Neural progenitor cell (in vitro differentiated cells): ENCODE data around the gene YEATS2. TPM values are rescaled to one million over a fixed set of nuclear protein-coding genes. Genes with fewer than 3 reads are reported as not detected.

Source experiments
- DNase-seq: peaks from one replicate; pipeline ENCODE4 v3.0.0-alpha.2; 2016; ENCODE audit warnings: low spot score
- H2AFZ ChIP-seq: fragments of 200-600 bp; sonication (generic); replicated peaks from 2 replicates; pipeline ENCODE4 v1.6.1; 2016; ENCODE audit warnings: antibody characterized with exemption
- H3F3A ChIP-seq: fragments of 200-600 bp; sonication (generic); 2 replicates; pipeline ENCODE4 v1.6.1; 2016; ENCODE audit warnings: antibody characterized with exemption, low read depth
- H3K27ac ChIP-seq: fragments of 200-600 bp; sonication (generic); 2 replicates; pipeline ENCODE4 v1.5.1; 2016; ENCODE audit warnings: mild to moderate bottlenecking
- H3K27me3 ChIP-seq: fragments of 200-600 bp; sonication (generic); 2 replicates; pipeline ENCODE4 v1.6.1; 2016; ENCODE audit warnings: mild to moderate bottlenecking, moderate library complexity
- H3K36me3 ChIP-seq: fragments of 200-600 bp; sonication (generic); 2 replicates; pipeline ENCODE4 v1.5.1; 2016
- H3K4me1 ChIP-seq: fragments of 200-600 bp; sonication (generic); 2 replicates; pipeline ENCODE4 v1.6.1; 2016; ENCODE audit warnings: mixed run types
- H3K4me2 ChIP-seq: fragments of 200-600 bp; sonication (generic); 2 replicates; pipeline ENCODE4 v1.6.1; 2016
- H3K4me3 ChIP-seq: fragments of 200-600 bp; sonication (generic); 2 replicates; pipeline ENCODE4 v1.5.1; 2016
- H3K79me2 ChIP-seq: fragments of 200-600 bp; sonication (generic); 2 replicates; pipeline ENCODE4 v1.6.1; 2016; ENCODE audit warnings: low read depth
- H3K9ac ChIP-seq: fragments of 200-600 bp; sonication (generic); 2 replicates; pipeline ENCODE4 v1.6.1; 2016
- H3K9me3 ChIP-seq: fragments of 200-600 bp; sonication (generic); 2 replicates; pipeline ENCODE4 v1.5.1; 2016; ENCODE audit warnings: low read depth
- H4K20me1 ChIP-seq: fragments of 200-600 bp; sonication (generic); 2 replicates; pipeline ENCODE4 v1.6.1; 2016; ENCODE audit warnings: low read depth
- H3K27ac Mint-ChIP-seq: 3 replicates; pipeline ENCODE4 v1.8.0; 2021; ENCODE audit warnings: mixed read lengths
- H3K27me3 Mint-ChIP-seq: 2 replicates; pipeline ENCODE4 v1.8.0; 2022; ENCODE audit warnings: low read depth, mild to moderate bottlenecking, inconsistent platforms, moderate library complexity, mixed read lengths; ENCODE audit not compliant: insufficient read depth
- H3K36me3 Mint-ChIP-seq: 3 replicates; pipeline ENCODE4 v1.8.0; 2021; ENCODE audit warnings: mixed read lengths
- H3K4me1 Mint-ChIP-seq: 3 replicates; pipeline ENCODE4 v1.8.0; 2021; ENCODE audit warnings: mixed read lengths
- H3K4me3 Mint-ChIP-seq: 3 replicates; pipeline ENCODE4 v1.8.0; 2021; ENCODE audit warnings: mild to moderate bottlenecking, moderate library complexity, mixed read lengths
- H3K9me3 Mint-ChIP-seq: 3 replicates; pipeline ENCODE4 v1.8.0; 2020; ENCODE audit warnings: mixed read lengths
- CTCF ChIP-seq: fragments of 200-600 bp; sonication (generic); IDR thresholded peaks from 2 replicates; pipeline ENCODE4 v1.5.1; 2017; ENCODE audit warnings: antibody characterized with exemption, mild to moderate bottlenecking
- EZH2 ChIP-seq: fragments of 200-600 bp; sonication (generic); IDR thresholded peaks from 2 replicates; pipeline ENCODE4 v1.6.1; 2017; ENCODE audit warnings: antibody characterized with exemption, mild to moderate bottlenecking, moderate library complexity
- EZH2phosphoT487 ChIP-seq: fragments of 200-600 bp; sonication (generic); IDR thresholded peaks from 2 replicates; pipeline ENCODE4 v1.6.1; 2017; ENCODE audit warnings: antibody characterized with exemption
- total RNA-seq: library from RNA; depleted of rRNA; stranded (reverse); fragments of >200 nt; gene quantifications from 2 replicates; pipeline ENCODE4 v1.2.3, GENCODE V29; 2015; ENCODE audit warnings: low replicate concordance

Gene YEATS2
- total RNA-seq, 1 donor from 2014 or later: 72.1 TPM

GRCh38 chr3:183845608-183846288 lies 148.2 kb downstream of the YEATS2 start:
- Histone ChIP-seq H3K9ac (no peak overlapping the region), H3K4me3 (no peak overlapping the region), H3K4me1 (no peaks in the 10 kb centered on the region), H3K27ac (no peak overlapping the region), H3K79me2 (peaks cover 9% of the 10 kb centered on the region), H3K4me2 (no peak overlapping the region), H2AFZ (no peak overlapping the region), H3K36me3 (peaks cover 18% of the 10 kb centered on the region), H3K27me3 (no peaks in the 10 kb centered on the region), H3F3A (no peaks in the 10 kb centered on the region), H3K9me3 (no peaks in the 10 kb centered on the region), H4K20me1 (no peaks in the 10 kb centered on the region)
- H3K27ac Mint-ChIP-seq: no peak overlapping the region
- H3K9me3 Mint-ChIP-seq: no peaks in the 10 kb centered on the region
- no peak overlapping the region for H3K4me3 Mint-ChIP-seq
- TF ChIP-seq EZH2phosphoT487: no peak
- no peak for TF ChIP-seq CTCF
- H3K27me3 Mint-ChIP-seq: no peaks in the 10 kb centered on the region
- H3K36me3 Mint-ChIP-seq: peaks cover 40% of the 10 kb centered on the region
- H3K4me1 Mint-ChIP-seq: no peaks in the 10 kb centered on the region
- DNase-seq: no peak

GRCh38 chr3:183854318-183855035 lies 156.9 kb downstream of the YEATS2 start:
- no peaks in the 10 kb centered on the region for H4K20me1 ChIP-seq
- no peak for DNase-seq
- TF ChIP-seq EZH2 (no peak), EZH2phosphoT487 (no peak), CTCF (no peak)
- Mint-ChIP-seq H3K9me3 (no peaks in the 10 kb centered on the region), H3K27ac (no peak overlapping the region), H3K27me3 (peaks cover 2% of the 10 kb centered on the region), H3K36me3 (peaks cover 45% of the 10 kb centered on the region), H3K4me3 (no peak overlapping the region), H3K4me1 (no peaks in the 10 kb centered on the region)
- no peaks in the 10 kb centered on the region for H3K9me3 ChIP-seq
- H3K36me3 ChIP-seq: peaks cover 12% of the 10 kb centered on the region
- no peak overlapping the region for H3K4me2 ChIP-seq
- H3K27ac ChIP-seq: no peak overlapping the region
- H2AFZ ChIP-seq: no peak overlapping the region
- no peaks in the 10 kb centered on the region for H3K4me1 ChIP-seq
- H3K27me3 ChIP-seq: no peaks in the 10 kb centered on the region
- no peak overlapping the region for H3K9ac ChIP-seq
- no peak overlapping the region for H3K4me3 ChIP-seq
- no peaks in the 10 kb centered on the region for H3F3A ChIP-seq
- peaks cover 6% of the 10 kb centered on the region for H3K79me2 ChIP-seq

GRCh38 chr3:183857863-183858262 lies 160.3 kb downstream of the YEATS2 start:
- H3K9me3 Mint-ChIP-seq: no peaks in the 10 kb centered on the region
- no peak overlapping the region for H2AFZ ChIP-seq
- H3K36me3 ChIP-seq: peaks cover 10% of the 10 kb centered on the region
- peaks cover 4% of the 10 kb centered on the region for H3K27me3 Mint-ChIP-seq
- TF ChIP-seq EZH2: no peak
- no peak for TF ChIP-seq CTCF
- TF ChIP-seq EZH2phosphoT487: no peak
- H3K9ac ChIP-seq: no peak overlapping the region
- no peaks in the 10 kb centered on the region for H3K79me2 ChIP-seq
- no peaks in the 10 kb centered on the region for H3F3A ChIP-seq
- no peak overlapping the region for H3K4me3 ChIP-seq
- no peak overlapping the region for H3K4me2 ChIP-seq
- H3K36me3 Mint-ChIP-seq: peaks cover 43% of the 10 kb centered on the region
- DNase-seq: no peak
- no peak overlapping the region for H3K27ac Mint-ChIP-seq
- H4K20me1 ChIP-seq: no peaks in the 10 kb centered on the region
- H3K9me3 ChIP-seq: no peaks in the 10 kb centered on the region
- no peaks in the 10 kb centered on the region for H3K27me3 ChIP-seq
- no peaks in the 10 kb centered on the region for H3K4me1 ChIP-seq
- H3K4me3 Mint-ChIP-seq: no peak overlapping the region
- no peaks in the 10 kb centered on the region for H3K4me1 Mint-ChIP-seq
- H3K27ac ChIP-seq: no peak overlapping the region

Other genes starting within 250 kb of the YEATS2 start
- gene KLHL6, start 142.1 kb upstream of the YEATS2 start, total RNA-seq: 0.09 and 0.40 TPM in 2 replicates
- gene KLHL24, start 62.2 kb upstream of the YEATS2 start, total RNA-seq: 75.9 and 97.2 TPM in 2 replicates
- gene MAP6D1, start 127.8 kb downstream of the YEATS2 start, total RNA-seq: 3.5 and 12.4 TPM in 2 replicates
- gene PARL, start 187.1 kb downstream of the YEATS2 start, total RNA-seq: 50.7 and 70.5 TPM in 2 replicates